GM12864 (cell line): ENCODE measurements around the gene TANK.
"Not testable (repeated sequence)": the region's sequence is repeated elsewhere in the genome, so short reads cannot be mapped to it uniquely, and the experiment has no call there.

Experiments used
- DNase-seq: peaks from one replicate; pipeline ENCODE4 v3.0.0-alpha.2; 2011; ENCODE audit warnings: low read depth
- H3K4me3 ChIP-seq: 2 replicates; pipeline ENCODE4 v1.5.1; 2011; ENCODE audit warnings: mild to moderate bottlenecking, low read depth, low read length, control low read depth
- CTCF ChIP-seq: IDR thresholded peaks from 2 replicates; pipeline ENCODE4 v1.5.1; 2011; ENCODE audit warnings: low read depth, mild to moderate bottlenecking, moderate library complexity, low read length, control low read depth, inconsistent platforms; ENCODE audit errors: missing control alignments

TANK gene

GRCh38 chr2:161178756-161179155 lies 18.5 kb downstream of the TANK start:
- no peak for DNase-seq
- no peak overlapping the region for H3K4me3 ChIP-seq
- TF ChIP-seq CTCF: no peak

- TF ChIP-seq CTCF: no peak
- H3K4me3 ChIP-seq: no peak overlapping the region
- no peak for DNase-seq
Observed at GRCh38 chr2:161190050-161190449, 29.8 kb downstream of the TANK start.

- not testable (repeated sequence) for H3K4me3 ChIP-seq, DNase-seq
Observed at GRCh38 chr2:161195602-161196001, 35.4 kb downstream of the TANK start.

GRCh38 chr2:161199912-161200701 lies 39.9 kb downstream of the TANK start:
- DNase-seq: no peak
- H3K4me3 ChIP-seq: no peak overlapping the region
- no peak for TF ChIP-seq CTCF

GRCh38 chr2:161204846-161205245 lies 44.6 kb downstream of the TANK start:
- TF ChIP-seq CTCF: no peak
- no peak overlapping the region for H3K4me3 ChIP-seq
- no peak for DNase-seq

- no peak for DNase-seq
- TF ChIP-seq CTCF: no peak
- no peak overlapping the region for H3K4me3 ChIP-seq
Observed at GRCh38 chr2:161206471-161207032, 46.3 kb downstream of the TANK start.

- no peak for TF ChIP-seq CTCF
- no peak overlapping the region for H3K4me3 ChIP-seq
- no peak for DNase-seq
Observed at GRCh38 chr2:161207941-161208340, 47.7 kb downstream of the TANK start.
